Stimulated activated CD4-positive, alpha-beta T cell treated with anti-CD3 and anti-CD28 coated beads, Interleukin-1b, Interleukin-23, amount 100 ng/mL, for 1 hour (primary cell): ENCODE data around the gene ACSM6.

Source experiments
- DNase-seq, 2 donors: peaks; one replicate each; pipeline ENCODE4 v3.0.0-alpha.2; 2020; ENCODE audit warnings: low read depth in 2 of 2

Gene ACSM6

DNA sequence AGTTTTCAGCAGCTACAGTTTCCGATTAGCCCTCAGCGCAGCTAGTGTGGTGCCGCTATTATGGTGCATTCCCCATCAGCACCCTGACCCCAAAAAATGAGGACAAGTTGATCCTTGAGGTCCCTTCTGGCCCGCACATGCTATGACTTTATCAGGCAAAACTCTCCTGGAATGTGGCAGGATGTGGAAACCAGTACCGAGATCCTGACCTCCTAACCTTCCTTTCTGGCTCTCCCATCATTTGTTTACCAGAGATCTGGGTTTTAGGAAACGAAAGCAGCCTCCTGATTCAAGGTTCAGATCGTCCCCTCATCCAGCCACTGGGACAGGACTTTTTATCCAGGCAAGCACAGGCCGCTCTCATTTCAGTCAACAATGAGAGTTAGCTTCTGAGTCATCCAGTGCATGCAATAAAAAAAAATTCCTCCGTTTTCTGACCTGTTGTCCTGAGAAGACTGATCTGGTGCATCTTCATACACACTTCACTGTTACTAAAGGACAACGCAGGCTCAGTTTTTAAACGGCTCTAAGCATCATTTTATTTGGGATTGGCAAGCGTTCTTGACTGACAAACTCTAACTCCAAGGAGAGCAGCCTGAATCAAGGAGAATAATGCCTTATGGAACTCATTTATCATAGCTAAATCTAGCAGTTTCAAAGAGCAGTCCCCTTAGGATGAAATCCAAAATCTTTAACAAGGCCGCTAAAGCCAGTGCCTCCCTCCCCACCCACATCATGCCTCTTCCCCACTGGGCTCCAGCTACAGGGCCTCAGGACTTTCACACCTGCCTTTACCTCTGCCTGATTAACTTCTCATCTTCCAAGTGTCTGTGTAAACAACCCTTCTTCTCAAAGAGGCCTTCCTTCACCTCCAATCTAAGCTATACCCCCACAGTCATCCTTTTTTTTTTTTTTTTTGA lies 79.6 kb downstream of the ACSM6 start:
- DNase-seq: no peak

DNA sequence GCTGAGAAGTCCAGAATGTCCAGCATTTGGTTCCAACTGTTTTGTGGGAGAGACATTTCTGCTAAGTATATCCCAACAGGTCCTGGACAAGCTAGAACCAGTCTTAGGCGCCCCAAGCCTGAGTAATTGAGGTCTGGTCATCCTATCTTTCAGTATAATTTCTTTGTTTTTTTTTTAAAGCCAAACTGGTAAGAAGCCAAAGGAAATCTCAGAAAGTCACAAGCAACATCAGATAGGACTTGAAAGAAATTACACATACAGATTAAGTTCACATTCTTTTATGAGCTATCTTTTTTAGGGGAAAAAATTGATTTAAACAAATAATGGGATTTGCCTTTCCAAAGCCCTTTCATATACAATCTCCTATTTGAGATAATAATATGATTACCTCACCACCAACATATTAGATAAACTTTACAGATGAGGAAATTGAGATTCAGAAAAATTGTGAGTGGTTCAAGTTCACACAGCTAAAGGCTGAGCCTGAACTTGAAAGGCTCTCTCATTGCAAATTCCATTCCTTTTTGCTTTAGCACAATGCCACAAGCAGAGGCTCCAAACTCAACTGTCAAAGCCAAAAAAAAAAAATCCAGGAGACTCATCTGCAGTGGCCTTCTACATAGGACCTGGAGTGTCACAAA lies 81.8 kb downstream of the ACSM6 start:
- DNase-seq: no peak

- no peak for DNase-seq
These were observed 82.5 kb downstream of the ACSM6 start for GRCh38 chr10:95276367-95277200.

DNA sequence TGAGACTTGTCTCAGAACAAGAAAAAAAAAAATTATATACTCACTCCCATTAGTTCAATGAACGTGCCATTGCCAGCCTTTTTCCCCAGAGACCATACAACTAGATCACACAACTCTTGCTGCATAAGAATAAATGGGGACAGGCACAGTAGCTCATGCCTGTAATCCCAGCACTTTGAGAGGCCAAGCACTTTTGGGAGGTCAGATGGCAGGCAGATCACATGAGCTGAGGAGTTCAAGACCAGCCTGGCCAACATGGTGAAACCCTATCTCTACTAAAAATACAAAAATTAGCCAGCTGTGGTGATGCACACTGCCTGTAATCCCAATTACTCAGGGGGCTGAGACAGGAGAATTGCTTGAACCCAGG lies 83.1 kb downstream of the ACSM6 start:
- DNase-seq: no peak

DNA sequence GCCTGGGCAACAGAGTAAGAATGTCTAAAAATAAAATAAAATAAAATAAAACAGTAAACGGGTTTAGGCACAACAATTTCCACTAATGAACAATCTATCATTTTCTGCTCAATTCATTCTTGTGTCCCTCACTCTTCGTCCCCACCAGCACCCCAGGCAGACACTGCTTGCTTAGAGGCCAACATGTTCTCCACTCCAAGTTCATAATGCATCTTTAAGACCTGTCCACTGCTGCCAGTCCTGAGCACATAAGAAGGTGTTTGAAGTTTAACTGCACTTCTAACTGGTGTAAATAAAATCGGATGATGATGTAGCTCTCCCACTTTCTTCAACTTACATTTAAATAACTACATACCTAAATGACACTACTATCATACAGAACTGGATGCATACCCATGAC lies 83.6 kb downstream of the ACSM6 start:
- DNase-seq: no peak
